ENCODE measurements around the gene DTNBP1.

Gene DTNBP1

GRCh38 chr6:15513131-15513771, 149.6 kb downstream of the DTNBP1 start:
- no peak for DNase-seq

- no peak for DNase-seq
Measured at GRCh38 chr6:15512721-15513120, 150.1 kb downstream of the DTNBP1 start.

GRCh38 chr6:15512126-15512525, 150.7 kb downstream of the DTNBP1 start:
- DNase-seq: no peak

- DNase-seq: no peak
Measured at GRCh38 chr6:15511248-15512125, 151.3 kb downstream of the DTNBP1 start.

GRCh38 chr6:15510536-15511247, 152.1 kb downstream of the DTNBP1 start:
- no peak for DNase-seq

GRCh38 chr6:15510121-15510520, 152.7 kb downstream of the DTNBP1 start:
- DNase-seq: no peak

GRCh38 chr6:15509335-15509933, 153.4 kb downstream of the DTNBP1 start:
- DNase-seq: no peak

- DNase-seq: no peak
Measured at GRCh38 chr6:15508931-15509330, 153.9 kb downstream of the DTNBP1 start.

GRCh38 chr6:15508441-15508871, 154.4 kb downstream of the DTNBP1 start:
- DNase-seq: no peak

GRCh38 chr6:15507746-15508145, 155.1 kb downstream of the DTNBP1 start:
- DNase-seq: no peak

- DNase-seq: no peak
Measured at GRCh38 chr6:15507221-15507620, 155.6 kb downstream of the DTNBP1 start.

GRCh38 chr6:15506066-15506465, 156.8 kb downstream of the DTNBP1 start:
- no peak for DNase-seq

GRCh38 chr6:15505463-15505918, 157.3 kb downstream of the DTNBP1 start:
- DNase-seq: no peak

- DNase-seq: no peak
Measured at GRCh38 chr6:15504581-15505350, 158.1 kb downstream of the DTNBP1 start.

- no peak for DNase-seq
Measured at GRCh38 chr6:15504040-15504495, 158.8 kb downstream of the DTNBP1 start.

GRCh38 chr6:15503346-15503680, 159.5 kb downstream of the DTNBP1 start:
- no peak for DNase-seq

GRCh38 chr6:15502446-15503345, 160.1 kb downstream of the DTNBP1 start:
- DNase-seq: no peak

- no peak for DNase-seq
Measured at GRCh38 chr6:15501826-15502445, 160.9 kb downstream of the DTNBP1 start.

GRCh38 chr6:15500901-15501825, 161.7 kb downstream of the DTNBP1 start:
- DNase-seq: no peak
